Cardiac fibroblast (primary cell): ENCODE results near the gene REN.

Experiments used
- DNase-seq, 2 donors: peaks; one replicate each; pipeline versions ENCODE4 v3.0.0 to v3.0.0-alpha.2; 2010; ENCODE audit warnings: low read depth in 2 of 2
- H3K4me3 ChIP-seq, 2 donors: replicated peaks in 1 of 2; 1 replicate in 1 of 2; 2 replicates in 1 of 2; pipeline ENCODE4 v1.5.1; 2011; ENCODE audit warnings: low read depth in 2 of 2, low read length in 2 of 2, mild to moderate bottlenecking in 2 of 2, moderate library complexity in 1 of 2
- CTCF ChIP-seq: IDR thresholded peaks from one replicate; pipeline ENCODE4 v1.5.1; 2011; ENCODE audit warnings: low read depth, mild to moderate bottlenecking, low read length, inconsistent platforms

REN gene

GRCh38 chr1:204171751-204172178, 5.6 kb upstream of the REN start:
- H3K4me3 ChIP-seq: no peak overlapping the region
- peak; percentile 26 to 96 for DNase-seq
- TF ChIP-seq CTCF: no peak

DNA sequence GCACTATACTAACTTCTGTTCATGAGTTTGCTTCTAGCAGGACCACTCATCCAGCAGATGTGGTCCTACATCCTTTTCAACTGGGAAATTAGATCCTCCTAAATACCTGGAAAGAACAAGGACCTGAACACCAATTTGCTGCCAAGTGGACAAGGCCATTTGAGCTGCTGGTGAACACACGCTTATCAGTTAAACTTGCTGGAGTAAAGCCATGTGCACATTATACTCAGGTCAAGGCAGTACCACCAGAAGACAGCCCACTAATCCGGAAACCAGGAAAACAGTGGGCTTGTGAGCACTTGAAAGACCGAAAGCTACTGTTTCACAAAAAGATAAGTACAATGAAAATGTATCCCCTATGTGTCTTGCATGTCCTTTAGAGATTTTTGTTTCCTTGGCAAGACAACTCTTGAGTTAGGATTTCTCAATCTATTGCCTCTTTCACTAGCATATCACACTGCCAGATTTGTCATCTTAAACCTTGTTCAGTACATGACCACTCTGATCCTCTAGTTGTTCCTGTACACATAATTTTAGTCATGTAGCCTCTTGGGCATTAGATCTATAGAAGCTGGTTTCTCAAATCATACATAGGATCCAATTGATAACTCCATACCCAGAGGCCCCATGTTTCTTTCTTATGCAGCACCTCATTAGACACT, 4.5 kb upstream of the REN start:
- no peak overlapping the region for H3K4me3 ChIP-seq
- peak in 1 of 2 donors; percentile 37 for DNase-seq
- TF ChIP-seq CTCF: no peak

- no peak overlapping the region for H3K4me3 ChIP-seq
- no peak for TF ChIP-seq CTCF
- no peak for DNase-seq
These were observed 3.7 kb upstream of the REN start for GRCh38 chr1:204169858-204170257.

GRCh38 chr1:204167730-204168129, 1.6 kb upstream of the REN start:
- DNase-seq: no peak
- no peak overlapping the region for H3K4me3 ChIP-seq
- TF ChIP-seq CTCF: no peak

DNA sequence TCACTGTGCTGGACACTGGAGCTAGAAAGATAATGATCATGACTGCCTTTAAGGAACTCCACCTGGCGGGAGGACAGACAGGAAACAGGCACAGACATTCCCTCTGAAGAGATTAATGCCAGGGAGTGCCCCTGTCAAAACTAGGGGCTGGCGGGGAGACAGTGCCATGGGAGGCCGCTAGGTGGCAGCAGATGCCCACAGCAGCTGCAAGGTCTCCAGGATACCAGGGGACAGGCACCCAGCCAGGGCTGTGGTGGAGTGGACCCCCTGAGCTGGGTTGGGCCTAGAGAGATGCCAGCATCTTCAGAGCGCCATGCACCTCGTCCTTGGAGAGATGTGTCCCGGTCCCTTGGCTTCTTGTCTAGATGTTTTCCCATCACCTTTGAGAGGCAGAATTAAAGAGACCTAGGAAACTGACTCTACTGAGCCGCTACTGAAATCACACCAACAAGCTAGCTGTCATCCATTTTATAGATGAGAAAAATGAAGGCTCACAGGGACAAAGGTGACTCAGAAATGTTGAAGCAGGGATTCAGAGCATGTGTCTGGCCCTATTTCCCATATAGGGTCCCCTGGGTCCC, 3.6 kb downstream of the REN start:
- peak; percentile 99 for TF ChIP-seq CTCF
- peak; percentile 70 for DNase-seq
- H3K4me3 ChIP-seq: no peak overlapping the region

DNA sequence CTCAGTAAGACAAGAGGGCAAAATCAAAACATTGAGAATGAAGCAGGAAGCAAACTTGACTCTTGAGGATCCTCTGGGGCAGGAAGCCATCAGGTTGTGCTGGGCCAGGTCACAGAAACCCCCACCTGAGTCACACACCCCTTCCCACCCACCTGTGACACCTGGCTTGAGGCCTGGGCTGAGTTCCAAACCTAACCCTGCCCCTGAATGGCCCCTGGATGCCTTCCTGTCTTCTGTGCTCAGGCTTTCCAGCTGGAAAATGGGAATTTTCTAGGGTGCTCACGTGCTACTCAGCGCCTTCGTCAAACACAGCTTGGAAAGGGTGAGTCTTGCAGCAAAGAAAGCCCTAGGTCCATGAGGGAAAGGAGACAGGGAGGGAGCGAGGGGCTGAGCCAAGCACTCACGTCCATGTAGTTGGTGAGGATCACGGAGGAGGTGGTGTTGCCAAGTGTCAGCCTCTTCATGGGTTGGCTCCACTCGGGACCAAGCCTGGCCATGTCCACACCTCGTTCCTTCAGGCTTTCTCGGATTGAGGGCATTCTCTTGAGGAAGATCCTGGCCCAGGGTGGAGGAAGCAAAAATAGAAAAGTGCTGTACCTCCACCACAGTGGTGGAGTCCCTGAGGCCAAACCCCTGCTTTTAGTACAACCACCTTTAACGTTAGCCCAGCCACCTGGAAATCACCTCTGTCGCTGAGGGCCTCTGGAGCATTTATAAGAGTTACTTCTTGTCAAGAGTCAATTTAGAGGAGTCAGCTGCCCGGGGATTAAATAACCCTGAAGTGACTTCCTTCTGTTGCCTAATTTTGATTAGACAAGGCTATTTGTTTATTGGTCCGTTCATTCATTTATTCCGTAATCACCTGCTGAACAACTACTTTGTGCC, 4.3 kb downstream of the REN start:
- TF ChIP-seq CTCF: no peak

More for the DNA sequence above, 4.3 kb downstream of the REN start:
- no peak overlapping the region for H3K4me3 ChIP-seq
- DNase-seq: no peak
